22Rv1 (cell line): ENCODE measurements around the gene KDM5C.

Source experiments
- CTCF ChIP-seq: fragments of 450-650 bp; IDR thresholded peaks from 2 replicates; pipeline ENCODE4 v1.5.1; 2017; ENCODE audit warnings: mild to moderate bottlenecking
- ZFX ChIP-seq: fragments of 450-650 bp; IDR thresholded peaks from 2 replicates; pipeline ENCODE4 v1.6.1; 2017; ENCODE audit warnings: antibody characterized with exemption, borderline replicate concordance

GRCh38 chrX:53233536-53233935 lies 8.5 kb upstream of the KDM5C start:
- TF ChIP-seq CTCF: no peak
- TF ChIP-seq ZFX: no peak
